ENCODE data around the gene PNCK.
"Not testable (repeated sequence)": the region's sequence is repeated elsewhere in the genome, so short reads cannot be mapped to it uniquely, and the experiment has no call there.

Gene PNCK

GRCh38 chrX:153697924-153698865 is 24.6 kb upstream of the PNCK start:
- DNase-seq (ENCODE audit: insufficient read length, low spot score) (no peak), FAIRE-seq (no peak)
- TF ChIP-seq PAX5 (IDR thresholded peaks at IDR 0.05; ENCODE audit: insufficient read depth, low read length, severe bottlenecking) (no peak), POLR2A (IDR thresholded peaks at IDR 0.05; ENCODE audit: low read depth, low read length) (no peak), SPI1 (IDR thresholded peaks at IDR 0.05; ENCODE audit: low read depth, low read length) (no peak), POLR2AphosphoS5 (IDR thresholded peaks at IDR 0.05; ENCODE audit: low read depth, low read length) (no peak), TAF1 (IDR thresholded peaks at IDR 0.05; ENCODE audit: low read depth, low read length) (no peak), POU2F2 (IDR thresholded peaks at IDR 0.05; ENCODE audit: low read depth, low read length) (no peak)

GRCh38 chrX:153696986-153697722 is 23.5 kb upstream of the PNCK start:
- not testable (repeated sequence) for DNase-seq (ENCODE audit: insufficient read length, low spot score); FAIRE-seq

- DNase-seq (ENCODE audit: insufficient read length, low spot score); FAIRE-seq: not testable (repeated sequence)
Observed at GRCh38 chrX:153696538-153696937, 22.9 kb upstream of the PNCK start.

GRCh38 chrX:153696100-153696499 is 22.5 kb upstream of the PNCK start:
- TF ChIP-seq TAF1 (IDR thresholded peaks at IDR 0.05; ENCODE audit: low read depth, low read length) (no peak), POLR2A (IDR thresholded peaks at IDR 0.05; ENCODE audit: low read depth, low read length) (no peak), POLR2AphosphoS5 (IDR thresholded peaks at IDR 0.05; ENCODE audit: low read depth, low read length) (no peak), SPI1 (IDR thresholded peaks at IDR 0.05; ENCODE audit: low read depth, low read length) (no peak)
- no peak for DNase-seq (ENCODE audit: insufficient read length, low spot score)
- FAIRE-seq = no peak

- TF ChIP-seq SPI1 (IDR thresholded peaks at IDR 0.05; ENCODE audit: low read depth, low read length) = no peak
- TF ChIP-seq TAF1 (IDR thresholded peaks at IDR 0.05; ENCODE audit: low read depth, low read length) = no peak
- TF ChIP-seq POLR2A (IDR thresholded peaks at IDR 0.05; ENCODE audit: low read depth, low read length) = no peak
- no peak for FAIRE-seq
- no peak for DNase-seq (ENCODE audit: insufficient read length, low spot score)
Observed at GRCh38 chrX:153694687-153695270, 21.2 kb upstream of the PNCK start.

- DNase-seq (ENCODE audit: insufficient read length, low spot score); FAIRE-seq: not testable (repeated sequence)
Observed at GRCh38 chrX:153694256-153694655, 20.6 kb upstream of the PNCK start.

GRCh38 chrX:153693216-153694086 is 19.8 kb upstream of the PNCK start:
- DNase-seq (ENCODE audit: insufficient read length, low spot score) = no peak
- FAIRE-seq = no peak
- no peak for TF ChIP-seq POLR2A (IDR thresholded peaks at IDR 0.05; ENCODE audit: low read depth, low read length)

GRCh38 chrX:153692611-153693156 is 19.1 kb upstream of the PNCK start:
- FAIRE-seq (no peak), DNase-seq (ENCODE audit: insufficient read length, low spot score) (no peak)
- TF ChIP-seq PAX5 (IDR thresholded peaks at IDR 0.05; ENCODE audit: insufficient read depth, low read length, severe bottlenecking) (no peak), TAF1 (IDR thresholded peaks at IDR 0.05; ENCODE audit: low read depth, low read length) (no peak), SPI1 (IDR thresholded peaks at IDR 0.05; ENCODE audit: low read depth, low read length) (no peak), POLR2A (IDR thresholded peaks at IDR 0.05; ENCODE audit: low read depth, low read length) (no peak), POU2F2 (IDR thresholded peaks at IDR 0.05; ENCODE audit: low read depth, low read length) (no peak), POLR2AphosphoS5 (IDR thresholded peaks at IDR 0.05; ENCODE audit: low read depth, low read length) (no peak)

GRCh38 chrX:153692003-153692402 is 18.4 kb upstream of the PNCK start:
- TF ChIP-seq POLR2A (IDR thresholded peaks at IDR 0.05; ENCODE audit: low read depth, low read length) (no peak), POU2F2 (IDR thresholded peaks at IDR 0.05; ENCODE audit: low read depth, low read length) (no peak), TAF1 (IDR thresholded peaks at IDR 0.05; ENCODE audit: low read depth, low read length) (no peak), PAX5 (IDR thresholded peaks at IDR 0.05; ENCODE audit: insufficient read depth, low read length, severe bottlenecking) (no peak), POLR2AphosphoS5 (IDR thresholded peaks at IDR 0.05; ENCODE audit: low read depth, low read length) (no peak), SPI1 (IDR thresholded peaks at IDR 0.05; ENCODE audit: low read depth, low read length) (no peak)
- DNase-seq (ENCODE audit: insufficient read length, low spot score) = no peak
- FAIRE-seq = no peak

GRCh38 chrX:153691032-153691827 is 17.6 kb upstream of the PNCK start:
- FAIRE-seq; DNase-seq (ENCODE audit: insufficient read length, low spot score): not testable (repeated sequence)
